COR-L47 (cell line): ENCODE data around the gene ITGA3.

Experiments used
- DNase-seq: peaks from one replicate; lab custom pipeline; 2025; lab: John Stamatoyannopoulos, UW

The ITGA3 gene

DNA sequence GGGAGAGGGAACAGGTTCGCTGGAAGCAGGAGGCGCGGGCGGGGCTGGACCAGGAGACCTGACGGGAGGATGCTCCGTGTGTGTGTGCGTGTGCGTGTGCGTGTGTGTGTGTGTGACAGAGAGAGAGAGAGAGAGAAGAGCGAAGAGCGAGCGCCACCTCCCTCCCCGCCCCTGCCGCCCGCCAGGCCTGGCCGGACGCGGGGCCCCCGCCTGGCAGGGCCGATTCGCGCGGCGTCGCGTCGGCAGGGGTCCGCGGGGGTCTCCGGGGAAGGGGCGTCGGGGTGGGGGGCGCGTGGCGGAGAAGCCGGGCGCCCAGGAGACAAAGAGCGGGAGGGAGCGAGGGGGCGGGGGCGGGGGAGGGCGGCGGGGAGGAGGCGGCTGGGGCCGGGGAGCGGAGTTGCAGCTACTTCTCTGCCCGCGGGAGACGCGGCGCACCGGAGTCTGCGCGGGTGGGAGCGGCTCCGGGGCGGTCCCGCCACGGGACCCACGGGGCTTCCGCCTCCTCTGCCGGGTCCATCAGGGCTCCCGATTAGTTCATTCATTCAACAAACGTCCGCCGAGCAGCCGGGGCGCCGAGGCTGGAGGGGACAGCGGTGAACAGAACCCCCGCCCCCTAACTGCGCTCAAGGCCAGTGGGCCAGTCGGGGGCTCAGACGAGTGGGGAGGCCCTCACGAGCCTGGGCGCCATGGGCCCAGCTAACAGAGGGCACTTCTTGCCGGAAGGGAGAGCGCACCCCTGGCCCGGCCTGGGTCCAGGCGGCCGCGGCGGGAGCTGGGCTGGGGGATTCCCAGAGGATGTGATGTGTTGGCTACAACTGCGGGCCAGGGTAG lies 74.0 kb downstream of the ITGA3 start, which contains the start of gene SAMD14:
Gene SAMD14 (minus strand): TSS at position 433 of the 831 bp plus-strand sequence. CDS start 5,201 bp downstream, outside the sequence.
- DNase-seq, result peak; percentile 31

DNA sequence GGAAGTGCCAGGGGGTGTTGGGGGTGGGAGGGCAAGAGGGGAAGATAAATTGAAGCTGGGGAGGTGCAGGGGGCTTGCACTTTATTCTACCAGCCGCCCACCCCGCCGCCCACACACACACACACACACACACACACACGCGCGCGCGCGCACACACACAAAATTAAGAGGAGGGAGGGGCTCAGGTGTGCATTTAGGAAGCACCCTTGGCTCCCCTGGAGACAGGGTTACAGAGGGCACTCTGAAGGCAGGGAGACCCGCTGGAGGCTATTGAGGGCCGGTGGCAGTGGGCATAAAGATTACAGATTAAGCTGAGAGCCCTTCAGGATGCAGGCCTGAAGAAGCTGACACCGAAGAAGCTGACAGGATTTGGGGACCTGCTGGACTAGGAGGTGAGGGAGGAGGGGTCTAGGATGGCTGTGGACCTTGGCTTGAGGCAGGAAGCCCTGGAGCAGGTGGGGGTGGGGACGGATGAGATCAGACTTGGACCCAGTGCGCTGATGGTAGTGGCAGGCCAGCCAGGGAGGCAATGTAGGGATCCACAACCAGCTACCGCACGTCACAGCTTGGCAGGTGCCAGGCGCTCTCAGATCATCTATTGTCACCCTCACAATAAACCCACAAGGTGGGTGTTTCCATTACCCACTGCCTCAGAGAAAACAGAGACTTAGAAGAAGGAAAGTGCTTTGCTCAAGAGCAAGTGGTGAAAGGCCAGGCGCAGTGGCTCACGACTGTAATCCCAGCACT lies 74.8 kb downstream of the ITGA3 start:
- DNase-seq, result no peak

DNA sequence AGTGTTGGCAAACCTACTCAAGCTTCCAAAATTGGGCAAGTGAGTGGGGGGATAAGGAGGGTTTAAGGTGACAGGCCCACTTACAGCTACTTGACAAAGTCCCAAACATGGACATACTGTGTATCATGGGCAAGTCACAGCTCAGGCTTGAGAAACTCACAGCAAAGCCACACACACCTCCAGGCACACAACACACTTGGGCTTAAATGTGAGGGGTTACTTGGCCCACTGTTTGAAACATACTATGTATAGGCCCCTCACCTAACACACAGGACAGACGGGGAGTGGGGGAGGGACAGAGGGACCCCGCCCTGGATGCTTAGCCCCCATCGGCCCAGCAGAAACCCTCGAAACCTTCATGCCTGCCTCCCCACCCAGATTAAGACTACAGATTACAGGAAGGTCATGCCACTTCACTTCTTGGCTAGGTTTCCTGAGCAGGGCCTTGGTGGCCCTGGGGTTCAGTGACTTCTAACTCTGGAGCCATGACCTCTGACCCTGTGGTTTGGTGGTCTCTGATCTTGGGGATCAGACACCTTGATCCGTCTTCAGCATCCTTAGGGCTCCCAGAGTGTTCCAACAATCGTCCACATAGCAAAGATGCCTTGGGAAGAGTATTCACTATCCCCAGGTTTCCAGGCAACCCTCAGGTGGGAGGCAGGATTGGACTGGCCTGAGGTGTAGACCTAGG lies 76.3 kb downstream of the ITGA3 start:
- DNase-seq, result no peak

DNA sequence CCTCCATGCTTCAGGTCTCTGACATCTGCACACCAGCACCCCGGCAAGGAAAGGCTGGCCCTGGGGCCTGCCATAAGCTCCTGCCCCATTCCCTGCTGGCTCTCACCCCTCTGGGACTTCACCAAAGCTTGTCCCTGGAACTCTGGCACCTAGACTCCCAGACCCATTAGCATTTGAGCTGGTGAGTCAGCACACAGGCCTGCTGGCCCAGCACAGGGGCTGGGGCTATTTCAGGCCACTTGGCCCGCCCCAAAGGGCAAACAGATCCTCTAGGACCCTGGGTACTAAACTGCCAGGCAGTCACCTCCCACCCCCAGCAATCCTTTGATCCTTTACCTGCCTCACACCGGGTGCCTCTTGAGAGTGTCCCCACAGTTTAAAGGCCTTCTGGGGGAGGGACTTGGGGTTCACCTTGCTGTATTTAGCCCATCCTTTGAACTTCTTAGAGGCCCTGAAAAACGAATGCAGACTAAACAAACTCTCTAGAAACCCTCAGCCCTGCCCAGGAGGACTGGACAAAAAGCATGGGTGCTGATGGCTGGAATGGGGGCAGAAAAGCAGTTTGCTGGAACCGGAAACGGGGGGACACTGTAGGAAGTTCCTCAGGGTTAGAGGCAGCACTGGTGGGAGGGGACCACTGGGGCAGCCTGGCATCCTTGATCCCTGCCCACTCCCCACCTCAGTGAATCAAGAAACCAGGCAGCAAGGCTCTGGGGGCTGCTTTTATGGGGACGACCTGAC lies 77.3 kb downstream of the ITGA3 start:
- no peak for DNase-seq

DNA sequence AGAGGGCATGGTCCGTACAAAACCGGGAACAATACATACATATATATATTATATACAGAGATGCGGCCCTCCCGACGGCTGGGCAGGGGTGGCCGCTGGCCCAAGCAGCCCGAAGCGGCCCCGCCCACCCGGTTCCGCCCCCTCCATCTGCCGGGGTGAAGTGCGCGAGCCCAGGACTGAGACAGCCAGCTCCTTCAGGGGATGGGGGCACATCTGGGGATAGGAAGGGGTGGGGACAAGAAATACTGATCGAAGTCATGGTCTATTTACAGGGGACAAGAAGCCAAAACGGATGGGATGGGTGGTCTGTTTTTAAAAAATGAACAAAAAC lies 77.8 kb downstream of the ITGA3 start:
- no peak for DNase-seq

DNA sequence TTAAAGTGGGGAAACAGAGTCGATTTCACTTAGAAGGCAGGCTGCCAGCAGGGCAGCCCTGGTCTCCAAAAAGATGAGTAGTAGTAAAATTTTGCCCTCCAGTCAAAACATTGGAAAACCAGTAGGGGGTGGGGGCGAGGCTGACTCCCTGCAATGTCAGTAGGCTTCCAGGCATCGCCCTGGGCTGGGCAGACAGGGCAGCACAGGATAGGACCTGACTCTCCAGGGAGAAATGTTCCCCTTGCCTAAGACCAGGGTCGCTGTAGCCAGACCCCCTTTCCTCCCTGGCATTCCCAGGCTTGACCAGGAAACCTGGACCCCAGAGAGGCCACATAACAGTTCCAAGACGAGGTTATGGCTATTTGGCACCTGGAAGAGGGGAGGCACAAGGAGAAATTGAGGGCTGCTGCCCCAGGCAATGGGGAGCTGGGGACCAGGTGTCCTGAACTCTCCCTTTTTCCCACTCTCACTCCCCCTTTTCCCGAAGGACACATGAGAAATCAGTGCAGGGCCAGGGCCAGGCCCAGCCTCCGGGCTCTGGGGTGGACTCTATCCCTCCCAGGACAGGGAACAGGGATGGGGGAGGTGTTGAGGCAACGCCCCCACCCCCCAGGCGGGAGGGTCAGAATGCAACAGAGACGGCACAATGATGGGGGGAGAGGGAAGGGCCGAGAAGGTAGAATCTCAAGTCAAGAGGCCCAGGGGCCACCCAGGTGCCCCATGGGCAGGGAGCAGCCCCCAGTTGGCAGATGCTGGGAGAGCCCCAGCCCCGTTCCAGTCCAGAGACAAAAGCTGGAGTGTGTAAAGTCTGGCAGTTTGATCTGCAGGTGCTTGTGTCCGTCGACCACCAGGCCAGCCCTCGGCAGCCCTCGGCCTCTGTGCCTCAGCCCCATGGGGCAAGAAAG lies 78.5 kb downstream of the ITGA3 start:
- no peak for DNase-seq

DNA sequence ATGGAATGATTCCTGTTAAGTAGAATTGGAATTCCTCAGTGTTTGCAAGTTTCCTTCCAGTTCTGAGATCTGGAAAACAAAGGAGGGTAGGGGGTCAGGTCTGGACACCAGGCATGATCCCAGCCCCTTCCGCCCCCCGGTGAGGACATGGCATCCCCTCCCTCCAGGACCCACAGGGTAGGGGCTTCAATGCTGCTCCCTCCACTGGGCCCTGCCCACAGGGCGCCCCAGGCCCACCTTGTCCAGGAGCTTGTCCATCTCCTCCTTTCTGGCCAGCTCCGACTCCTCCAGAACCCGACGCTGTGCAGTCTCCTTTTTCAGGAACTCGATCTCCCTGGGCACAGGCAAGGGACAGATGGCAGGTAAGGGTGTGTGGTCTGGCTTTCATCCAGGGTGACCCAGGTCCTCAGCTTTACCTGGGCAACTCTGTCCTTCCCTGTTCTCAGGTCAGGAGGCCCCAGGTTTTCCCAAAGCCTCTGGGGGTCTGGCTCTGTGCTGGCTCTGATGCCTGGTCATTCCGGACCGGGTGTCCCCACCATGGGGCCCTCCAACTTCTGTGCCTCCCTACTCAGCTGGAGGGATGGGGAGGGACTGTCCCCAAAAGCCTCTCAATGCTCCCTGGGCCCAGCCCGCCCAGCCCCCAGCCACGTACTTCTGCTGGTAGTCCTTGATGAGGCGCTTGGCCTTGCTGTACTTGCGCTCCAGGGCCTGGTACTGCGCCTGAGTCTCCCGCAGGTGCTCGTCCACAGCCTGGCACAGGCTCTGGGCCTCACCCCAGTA lies 79.6 kb downstream of the ITGA3 start:
- no peak for DNase-seq

DNA sequence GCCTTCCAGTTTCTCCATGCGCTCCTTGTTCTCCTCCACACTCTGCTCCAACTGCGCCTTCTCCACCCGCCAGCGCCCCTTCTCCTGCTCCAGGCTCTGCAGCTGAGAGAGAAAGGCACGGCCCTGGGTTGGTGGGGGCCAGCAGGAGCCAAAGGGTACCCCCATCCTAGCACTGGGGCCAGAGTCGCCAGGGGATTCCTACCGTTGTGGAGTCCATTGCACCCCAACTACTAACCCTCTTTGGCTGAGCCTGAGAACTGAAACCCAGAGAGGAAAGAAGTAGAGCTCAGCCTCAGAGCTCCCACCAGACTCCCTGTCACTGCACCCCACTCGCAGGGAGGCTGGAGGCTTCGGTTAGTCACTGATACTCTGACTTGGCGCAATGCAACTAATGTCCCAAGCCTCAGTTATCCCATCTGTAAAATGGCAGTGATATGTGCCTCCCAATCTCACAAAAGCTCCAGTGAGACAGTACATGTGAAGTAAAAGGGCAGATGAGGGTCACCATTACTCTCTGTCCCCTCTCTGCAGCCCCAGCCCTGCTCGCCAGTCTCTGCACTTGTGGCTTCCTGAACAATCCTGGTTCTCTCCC lies 80.3 kb downstream of the ITGA3 start:
- no peak for DNase-seq

DNA sequence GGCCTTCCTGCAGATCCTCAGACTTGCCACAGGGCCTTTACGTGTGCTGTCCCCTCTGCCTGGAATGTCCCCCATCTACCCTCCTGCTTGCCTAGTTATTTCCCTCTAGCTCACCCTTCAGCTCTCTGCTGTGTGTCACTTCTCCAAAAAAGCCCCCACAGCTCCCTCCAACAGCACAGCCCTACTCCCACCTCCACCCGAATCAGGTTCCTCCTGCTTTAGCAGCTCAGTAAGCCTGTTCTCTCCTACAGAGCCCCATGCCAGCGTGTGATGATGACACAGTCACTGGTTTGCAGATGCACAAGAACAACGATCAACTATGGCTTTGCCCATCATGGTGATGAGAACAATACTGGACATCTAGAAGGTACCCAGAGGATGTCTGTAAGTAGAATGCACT lies 81.1 kb downstream of the ITGA3 start:
- no peak for DNase-seq

DNA sequence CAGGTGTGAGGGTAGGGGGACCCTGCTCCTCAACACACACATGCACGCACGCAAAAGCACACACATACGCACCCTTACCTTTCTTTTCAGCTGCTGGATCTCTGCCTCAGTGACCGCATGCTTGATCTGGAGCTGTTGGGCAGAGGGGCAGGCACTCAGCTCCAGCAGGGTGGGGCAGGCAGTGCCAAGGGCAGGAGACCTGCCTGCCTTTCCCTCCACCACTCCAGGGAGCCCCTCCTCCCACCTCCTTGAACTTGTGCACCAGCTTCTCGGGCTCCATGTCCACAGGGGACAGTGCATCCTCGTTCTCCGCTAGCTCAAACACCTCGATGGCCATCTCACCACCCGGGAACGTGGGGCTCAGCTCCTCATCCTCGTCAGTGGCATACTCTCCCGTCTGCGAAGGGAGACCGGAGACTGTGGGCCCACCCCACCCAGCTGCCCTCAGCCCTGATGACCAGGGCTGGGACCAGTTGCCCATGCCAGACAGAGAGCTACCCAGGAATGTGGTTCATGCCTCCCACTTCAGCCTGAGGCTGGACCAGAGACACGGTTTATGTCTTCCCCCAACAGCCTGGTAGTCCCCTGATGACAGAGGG lies 83.4 kb downstream of the ITGA3 start:
- no peak for DNase-seq
